Chondrocyte (in vitro differentiated cells): Measurements from ENCODE around the gene IWS1. TPM values are rescaled to one million over a fixed set of nuclear protein-coding genes. Genes with fewer than 3 reads are reported as not detected.

Experiments used
- DNase-seq: peaks from one replicate; pipeline ENCODE4 v3.0.0; 2021; ENCODE audit warnings: mixed read lengths, low spot score
- H3K27ac Mint-ChIP-seq: one replicate; pipeline ENCODE4 v1.8.0; 2021; ENCODE audit warnings: mild to moderate bottlenecking, moderate library complexity, mixed read lengths; ENCODE audit not compliant: unreplicated experiment
- H3K27me3 Mint-ChIP-seq: 2 replicates; pipeline ENCODE4 v1.8.0; 2021; ENCODE audit warnings: low read depth, mixed read lengths
- H3K36me3 Mint-ChIP-seq: 2 replicates; pipeline ENCODE4 v1.8.0; 2021; ENCODE audit warnings: low read depth, mixed read lengths
- H3K4me1 Mint-ChIP-seq: 2 replicates; pipeline ENCODE4 v1.8.0; 2021; ENCODE audit warnings: low read depth, mild to moderate bottlenecking, mixed read lengths
- H3K4me3 Mint-ChIP-seq: one replicate; pipeline ENCODE4 v1.8.0; 2021; ENCODE audit warnings: mild to moderate bottlenecking, moderate library complexity, mixed read lengths; ENCODE audit not compliant: unreplicated experiment
- H3K9me3 Mint-ChIP-seq: 2 replicates; pipeline ENCODE4 v1.8.0; 2021; ENCODE audit warnings: low read depth, mixed read lengths
- total RNA-seq: library from RNA; stranded (reverse); gene quantifications from 3 replicates; pipeline ENCODE4 v1.2.1, GENCODE V29; 2021
- TF ChIP-seq, protein P1 (sequence below): fragments of 200-600 bp; sonication (generic); IDR thresholded peaks from 2 replicates; pipeline ENCODE4 v1.5.0; 2021; ENCODE audit warnings: antibody characterized with exemption, mild to moderate bottlenecking, moderate library complexity

The IWS1 gene
- total RNA-seq, 1 donor from 2014 or later, result 37.4 TPM

DNA sequence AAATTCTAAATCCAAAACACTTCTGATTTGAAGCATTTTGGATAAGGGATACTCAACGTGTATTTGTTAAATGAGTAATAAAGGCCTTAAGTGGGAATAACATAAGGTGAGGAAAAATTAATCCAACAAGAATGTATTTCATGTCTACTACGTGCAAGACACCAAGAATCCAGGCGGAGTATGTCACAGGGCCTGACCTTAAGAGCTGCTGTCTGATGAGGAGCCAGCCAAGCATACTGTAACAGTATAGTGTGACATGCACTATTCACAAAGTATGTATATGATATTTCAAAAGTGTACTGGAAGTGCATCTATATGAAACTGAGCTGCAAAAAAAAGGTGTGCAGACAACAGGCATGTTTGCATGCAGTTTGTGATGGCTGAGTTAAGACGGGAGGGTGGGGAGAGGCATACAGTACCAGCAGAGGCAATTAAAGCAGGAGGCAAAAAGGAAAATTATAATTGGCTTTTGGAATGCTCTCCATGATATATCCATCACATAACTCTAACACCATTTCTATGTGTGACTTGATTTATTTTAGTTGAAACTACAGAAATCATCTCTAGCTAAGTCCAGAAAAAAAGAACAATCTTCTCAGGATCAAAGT, 18.2 kb downstream of the IWS1 start:
- Mint-ChIP-seq H3K4me3 (peak overlapping the region; percentile 31), H3K36me3 (peaks cover 10% of the 10 kb centered on the region), H3K27me3 (no peaks in the 10 kb centered on the region), H3K9me3 (no peaks in the 10 kb centered on the region), H3K4me1 (peaks cover 73% of the 10 kb centered on the region), H3K27ac (peak overlapping the region; percentile 94)
- TF ChIP-seq, protein P1, sequence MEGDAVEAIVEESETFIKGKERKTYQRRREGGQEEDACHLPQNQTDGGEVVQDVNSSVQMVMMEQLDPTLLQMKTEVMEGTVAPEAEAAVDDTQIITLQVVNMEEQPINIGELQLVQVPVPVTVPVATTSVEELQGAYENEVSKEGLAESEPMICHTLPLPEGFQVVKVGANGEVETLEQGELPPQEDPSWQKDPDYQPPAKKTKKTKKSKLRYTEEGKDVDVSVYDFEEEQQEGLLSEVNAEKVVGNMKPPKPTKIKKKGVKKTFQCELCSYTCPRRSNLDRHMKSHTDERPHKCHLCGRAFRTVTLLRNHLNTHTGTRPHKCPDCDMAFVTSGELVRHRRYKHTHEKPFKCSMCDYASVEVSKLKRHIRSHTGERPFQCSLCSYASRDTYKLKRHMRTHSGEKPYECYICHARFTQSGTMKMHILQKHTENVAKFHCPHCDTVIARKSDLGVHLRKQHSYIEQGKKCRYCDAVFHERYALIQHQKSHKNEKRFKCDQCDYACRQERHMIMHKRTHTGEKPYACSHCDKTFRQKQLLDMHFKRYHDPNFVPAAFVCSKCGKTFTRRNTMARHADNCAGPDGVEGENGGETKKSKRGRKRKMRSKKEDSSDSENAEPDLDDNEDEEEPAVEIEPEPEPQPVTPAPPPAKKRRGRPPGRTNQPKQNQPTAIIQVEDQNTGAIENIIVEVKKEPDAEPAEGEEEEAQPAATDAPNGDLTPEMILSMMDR, result no peak
- no peak for DNase-seq

DNA sequence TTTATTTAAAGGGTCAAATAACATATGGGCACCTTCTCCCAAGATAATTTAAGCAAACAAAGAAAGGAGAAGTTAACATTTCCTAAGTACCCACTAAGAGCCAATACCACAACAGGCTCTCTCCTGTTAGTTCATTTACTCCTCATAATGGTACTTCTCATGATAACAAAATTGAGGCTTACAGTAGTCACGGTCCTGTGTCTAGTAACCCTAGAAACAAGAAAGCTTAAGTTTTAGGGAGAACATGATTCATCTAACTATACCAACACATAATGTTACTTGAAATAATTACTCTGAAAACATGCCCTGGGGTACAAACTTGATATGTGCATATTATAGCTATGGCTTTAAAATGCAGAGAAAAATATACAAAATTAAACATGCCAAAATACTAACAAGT, 19.8 kb downstream of the IWS1 start:
- peak overlapping the region; percentile 47 for H3K27ac Mint-ChIP-seq
- no peaks in the 10 kb centered on the region for H3K27me3 Mint-ChIP-seq
- TF ChIP-seq, protein P1, result no peak
- H3K4me3 Mint-ChIP-seq, result no peak overlapping the region
- H3K36me3 Mint-ChIP-seq, result peaks cover 20% of the 10 kb centered on the region
- H3K4me1 Mint-ChIP-seq, result peaks cover 56% of the 10 kb centered on the region
- H3K9me3 Mint-ChIP-seq, result no peaks in the 10 kb centered on the region
- DNase-seq, result no peak

DNA sequence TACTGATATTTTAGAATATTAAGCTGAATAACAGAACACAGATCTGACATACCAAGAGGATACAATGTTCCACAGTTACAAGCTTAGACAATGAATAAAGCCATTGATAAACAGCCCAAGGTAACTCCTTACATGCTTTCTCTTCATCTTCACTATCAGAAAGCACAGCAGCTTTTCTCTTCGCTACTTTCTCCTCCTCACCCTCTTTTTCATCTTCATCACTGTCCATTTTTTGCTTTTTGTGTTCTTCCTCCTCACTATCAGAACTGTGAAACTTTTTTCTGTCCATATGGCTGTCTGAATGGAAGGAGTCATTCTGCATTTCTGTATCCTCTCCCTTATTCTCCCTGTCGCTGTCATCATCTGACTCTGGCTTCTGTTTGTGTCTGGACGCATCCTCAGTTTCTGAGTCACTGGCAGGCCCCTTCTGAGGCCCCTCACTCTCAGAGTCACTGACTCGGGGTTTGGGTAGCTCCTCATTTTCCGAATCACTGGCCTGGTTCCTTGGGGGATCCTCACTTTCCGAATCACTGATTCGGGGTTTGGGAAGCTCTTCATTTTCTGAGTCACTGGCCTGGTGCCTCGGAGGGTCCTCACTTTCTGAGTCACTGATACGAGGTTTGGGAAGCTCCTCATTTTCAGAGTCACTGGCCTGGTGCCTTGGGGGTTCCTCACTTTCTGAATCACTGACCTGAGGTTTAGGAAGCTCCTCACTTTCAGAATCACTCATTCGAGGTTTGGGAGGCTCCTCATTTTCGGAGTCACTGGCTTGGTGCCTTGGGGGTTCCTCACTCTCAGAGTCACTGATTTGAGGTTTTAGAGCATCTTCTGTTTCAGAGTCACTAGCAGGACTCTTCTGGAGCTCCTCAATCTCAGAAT, 21.5 kb downstream of the IWS1 start:
- H3K36me3 Mint-ChIP-seq, result peaks cover 26% of the 10 kb centered on the region
- no peak for DNase-seq
- H3K9me3 Mint-ChIP-seq, result no peaks in the 10 kb centered on the region
- H3K4me3 Mint-ChIP-seq, result no peak overlapping the region
- peaks cover 41% of the 10 kb centered on the region for H3K4me1 Mint-ChIP-seq
- peak overlapping the region; percentile 69 for H3K27ac Mint-ChIP-seq
- TF ChIP-seq, protein P1, result no peak
- no peaks in the 10 kb centered on the region for H3K27me3 Mint-ChIP-seq

DNA sequence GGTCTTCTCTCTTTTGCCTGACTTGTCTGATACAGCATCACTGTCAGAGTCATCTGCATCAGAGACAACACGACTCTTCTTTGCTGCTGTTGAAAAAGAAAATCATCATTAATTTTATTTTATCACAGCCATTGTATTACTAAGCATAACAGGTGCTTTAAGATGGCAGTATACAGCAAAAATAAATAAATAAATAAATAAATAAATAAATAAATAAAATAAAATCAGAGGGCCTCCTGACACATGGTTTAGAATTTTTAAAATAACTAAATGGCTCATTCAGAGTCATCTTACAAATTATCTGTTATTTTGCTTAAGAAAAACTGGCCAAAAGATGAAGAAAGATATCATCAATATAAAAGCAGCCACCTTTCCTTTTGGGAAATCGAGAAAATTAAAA, 22.8 kb downstream of the IWS1 start:
- Mint-ChIP-seq H3K27ac (peak overlapping the region; percentile 29), H3K36me3 (peaks cover 29% of the 10 kb centered on the region), H3K4me1 (peaks cover 38% of the 10 kb centered on the region)

DNA sequence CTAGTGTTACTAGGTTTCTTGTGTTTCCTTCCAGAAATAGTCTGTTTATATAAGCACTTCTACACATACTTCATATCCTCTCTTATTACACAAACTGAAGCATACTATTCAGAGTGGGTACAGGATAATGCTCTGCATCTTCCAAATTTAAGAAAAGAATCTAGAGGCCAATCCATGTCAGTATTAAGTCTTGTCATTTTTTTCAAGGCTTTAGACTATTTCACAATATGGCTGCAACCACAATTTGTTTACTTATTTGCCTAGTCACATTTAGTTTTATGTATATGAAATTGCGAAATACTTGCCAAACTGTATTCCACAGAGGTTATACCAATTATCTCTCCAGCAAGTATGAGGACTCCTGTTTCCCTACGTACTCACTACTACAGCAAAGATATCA, 27.9 kb downstream of the IWS1 start:
- peak overlapping the region; percentile 65 for H3K27ac Mint-ChIP-seq
- H3K4me1 Mint-ChIP-seq, result peaks cover 14% of the 10 kb centered on the region
- no peaks in the 10 kb centered on the region for H3K27me3 Mint-ChIP-seq
- no peak overlapping the region for H3K4me3 Mint-ChIP-seq
- no peaks in the 10 kb centered on the region for H3K9me3 Mint-ChIP-seq
- TF ChIP-seq, protein P1, result no peak
- no peak for DNase-seq
- H3K36me3 Mint-ChIP-seq, result peaks cover 32% of the 10 kb centered on the region

More for the DNA sequence above, 22.8 kb downstream of the IWS1 start:
- H3K9me3 Mint-ChIP-seq, result no peaks in the 10 kb centered on the region
- no peaks in the 10 kb centered on the region for H3K27me3 Mint-ChIP-seq
- TF ChIP-seq, protein P1, result no peak
- no peak overlapping the region for H3K4me3 Mint-ChIP-seq
- DNase-seq, result no peak
